ENCODE results near the gene DEFB131A.
"Not testable (repeated sequence)": the region's sequence is repeated elsewhere in the genome, so short reads cannot be mapped to it uniquely, and the experiment has no call there.

The DEFB131A gene, protein sequence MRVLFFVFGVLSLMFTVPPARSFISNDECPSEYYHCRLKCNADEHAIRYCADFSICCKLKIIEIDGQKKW

GRCh38 chr4:9444114-9444513, at the start of gene DEFB131A:
DEFB131A (plus strand) TSS chr4:9444414; CDS start chr4:9444534, 120 bp downstream.
- not testable (repeated sequence) for DNase-seq (ENCODE audit: low read depth in 2 of 2)

DNA sequence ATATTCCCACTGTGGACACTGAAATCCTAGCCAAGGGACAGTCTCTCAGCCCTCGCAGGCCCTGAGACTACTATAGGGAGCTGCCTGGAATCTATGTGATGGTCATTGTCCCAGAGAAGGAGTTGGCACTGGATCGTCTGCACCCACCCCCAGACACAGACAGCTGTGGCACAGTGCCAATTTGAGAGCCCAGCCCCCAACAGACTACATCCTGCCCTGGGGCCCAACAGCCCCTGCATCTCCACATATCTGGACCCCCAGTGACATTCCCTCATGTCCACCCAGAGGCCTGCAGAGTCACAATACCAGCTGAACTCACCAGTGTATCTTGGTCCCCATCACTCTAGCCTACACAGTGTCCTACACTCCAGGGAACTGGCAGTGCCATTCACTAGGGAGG, 38.4 kb upstream of the DEFB131A start:
- DNase-seq (ENCODE audit: low read depth in 2 of 2) = not testable (repeated sequence)

- not testable (repeated sequence) for DNase-seq (ENCODE audit: low read depth in 2 of 2)
Measured at GRCh38 chr4:9406491-9406890, 37.7 kb upstream of the DEFB131A start.

DNA sequence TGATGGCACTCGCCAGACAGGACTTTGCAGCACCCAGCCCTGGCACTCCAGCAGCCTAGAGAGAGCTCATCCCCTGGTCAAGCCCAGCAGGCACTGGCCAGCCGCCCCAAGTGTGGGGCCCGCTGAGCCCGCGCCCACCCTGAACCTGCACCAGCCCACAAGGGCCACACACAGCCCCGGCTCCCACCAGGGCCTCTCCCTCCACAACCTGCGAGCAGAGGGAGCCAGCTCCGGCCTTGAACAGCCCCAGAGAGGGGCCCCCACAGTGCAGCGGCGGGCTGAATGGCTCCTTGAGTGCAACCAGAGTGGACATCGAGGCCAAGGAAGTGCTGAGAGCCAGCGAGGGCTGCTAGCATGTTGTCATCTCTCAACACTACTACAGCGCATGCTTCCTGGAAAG, 34.4 kb upstream of the DEFB131A start:
- no peak for DNase-seq (ENCODE audit: low read depth in 2 of 2)

GRCh38 chr4:9421884-9422455, 22.2 kb upstream of the DEFB131A start:
- not testable (repeated sequence) for DNase-seq (ENCODE audit: low read depth in 2 of 2)

GRCh38 chr4:9425916-9426315, 18.3 kb upstream of the DEFB131A start:
- DNase-seq (ENCODE audit: low read depth in 2 of 2) = not testable (repeated sequence)

GRCh38 chr4:9430061-9430460, 14.2 kb upstream of the DEFB131A start:
- not testable (repeated sequence) for DNase-seq (ENCODE audit: low read depth in 2 of 2)

DNA sequence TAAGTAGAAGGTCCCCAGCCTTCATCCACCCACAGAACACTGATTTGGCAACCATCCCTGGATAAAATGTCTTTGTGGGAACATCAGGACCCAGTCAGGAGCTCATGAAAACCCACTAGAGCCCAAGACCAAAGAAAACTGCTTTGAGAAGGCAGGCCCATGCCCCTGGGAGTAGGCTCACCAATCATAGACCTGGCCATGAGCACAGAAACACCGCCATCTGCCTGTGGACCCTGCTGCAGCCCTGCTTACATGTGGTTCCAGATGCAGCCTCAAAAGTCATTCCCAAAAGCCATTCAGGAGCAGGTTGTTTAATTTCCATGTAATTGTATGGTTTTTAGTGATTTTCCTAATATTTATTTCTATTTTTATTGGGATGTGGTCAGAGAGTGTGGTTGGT, 10.9 kb upstream of the DEFB131A start:
- not testable (repeated sequence) for DNase-seq (ENCODE audit: low read depth in 2 of 2)

- not testable (repeated sequence) for DNase-seq (ENCODE audit: low read depth in 2 of 2)
Measured at GRCh38 chr4:9436728-9437127, 7.5 kb upstream of the DEFB131A start.

GRCh38 chr4:9442355-9442754, 1.9 kb upstream of the DEFB131A start:
- not testable (repeated sequence) for DNase-seq (ENCODE audit: low read depth in 2 of 2)

DNA sequence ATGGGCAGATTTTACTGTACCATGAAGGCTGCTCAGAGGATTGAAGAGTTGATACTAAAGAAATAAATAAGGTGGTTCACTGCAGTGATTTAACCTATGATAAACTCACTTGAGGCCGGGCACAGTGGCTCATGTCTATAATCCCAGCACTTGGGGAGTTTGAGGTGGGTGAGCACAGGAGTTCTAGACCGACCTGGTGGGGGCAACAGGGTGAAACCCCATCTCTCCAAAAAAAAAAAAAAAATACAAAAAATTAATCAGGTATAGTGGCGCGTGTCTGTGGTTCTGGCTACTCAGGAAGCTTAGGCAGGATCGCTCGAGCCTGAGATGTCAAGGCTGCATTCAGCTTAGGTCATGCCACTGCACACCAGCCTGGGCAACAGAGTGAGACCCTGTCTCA, 467 bp downstream of the DEFB131A start:
- not testable (repeated sequence) for DNase-seq (ENCODE audit: low read depth in 2 of 2)

- not testable (repeated sequence) for DNase-seq (ENCODE audit: low read depth in 2 of 2)
Measured at GRCh38 chr4:9452251-9452650, 8.0 kb downstream of the DEFB131A start.

DNA sequence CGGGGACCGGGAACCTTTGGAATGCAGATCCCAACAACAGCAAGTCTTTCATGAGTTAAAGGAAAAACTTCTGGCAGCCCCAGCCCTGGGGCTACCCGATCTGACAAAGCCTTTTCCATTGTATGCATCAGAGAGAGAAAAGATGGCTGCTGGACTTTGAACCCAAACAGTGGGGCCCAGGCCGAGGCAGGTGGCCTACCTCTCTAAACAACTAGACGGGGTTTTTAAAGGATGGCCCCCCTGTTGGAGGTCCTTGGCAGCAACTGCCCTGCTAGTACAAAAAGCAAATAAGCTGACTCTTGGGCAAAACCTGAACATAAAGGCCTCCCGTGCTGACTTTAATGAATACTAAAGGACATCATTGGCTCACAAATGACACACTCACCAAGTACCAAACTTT, 10.1 kb downstream of the DEFB131A start:
- not testable (repeated sequence) for DNase-seq (ENCODE audit: low read depth in 2 of 2)

DNA sequence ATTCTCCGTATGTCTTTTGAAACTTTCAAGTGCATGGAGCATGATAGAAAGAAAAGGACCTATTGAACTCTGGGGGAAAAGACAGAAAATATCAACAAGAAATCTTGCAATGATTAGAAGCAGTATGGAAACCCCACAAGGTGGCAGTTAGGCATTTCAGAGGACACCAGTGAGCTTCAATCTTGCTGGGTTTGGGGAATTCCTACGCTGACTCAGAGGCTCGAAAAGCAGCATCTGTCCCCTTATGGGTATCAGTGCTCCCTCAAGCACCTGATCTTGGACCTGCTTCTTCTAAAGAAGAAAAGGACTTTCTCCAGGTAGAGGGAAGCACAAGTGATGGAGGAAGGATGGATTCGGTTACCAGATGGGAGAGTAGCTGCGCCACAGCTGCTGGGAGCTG, 10.8 kb downstream of the DEFB131A start:
- DNase-seq (ENCODE audit: low read depth in 2 of 2) = not testable (repeated sequence)

DNA sequence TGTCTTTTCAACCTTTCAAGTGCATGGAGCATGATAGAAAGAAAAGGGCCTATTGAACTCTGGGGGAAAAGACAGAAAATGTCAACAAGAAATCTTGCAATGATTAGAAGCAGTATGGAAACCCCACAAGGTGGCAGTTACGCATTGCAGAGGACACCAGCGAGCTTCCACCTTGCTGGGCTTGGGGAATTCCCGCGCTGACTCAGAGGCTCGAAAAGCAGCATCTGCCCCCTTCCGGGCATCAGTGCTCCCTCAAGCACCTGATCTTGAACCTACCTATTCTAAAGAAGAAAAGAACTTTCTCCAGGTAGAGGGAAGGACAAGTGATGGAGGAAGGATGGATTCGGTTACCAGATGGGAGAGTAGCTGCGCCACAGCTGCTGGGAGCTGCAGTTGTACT, 35.3 kb downstream of the DEFB131A start:
- not testable (repeated sequence) for DNase-seq (ENCODE audit: low read depth in 2 of 2)

DNA sequence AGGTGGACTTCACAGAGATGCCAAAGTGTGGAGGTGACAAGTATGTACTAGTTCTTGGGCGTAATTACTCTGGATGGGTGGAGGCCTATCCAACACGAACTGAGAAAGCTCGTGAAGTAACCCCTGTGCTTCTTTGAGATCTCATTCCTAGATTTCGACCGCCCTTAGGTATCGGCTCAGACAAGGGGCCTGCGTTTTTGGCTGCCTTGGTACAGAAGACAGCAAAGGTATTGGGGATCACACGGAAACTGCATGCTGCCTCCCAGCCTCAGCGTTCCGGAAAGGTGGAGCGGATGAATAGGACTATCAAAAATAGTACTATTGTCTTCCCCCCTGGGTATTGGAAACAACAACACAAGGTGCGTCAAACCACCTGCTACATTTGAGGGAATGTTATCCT, 35.9 kb downstream of the DEFB131A start:
- not testable (repeated sequence) for DNase-seq (ENCODE audit: low read depth in 2 of 2)

DNA sequence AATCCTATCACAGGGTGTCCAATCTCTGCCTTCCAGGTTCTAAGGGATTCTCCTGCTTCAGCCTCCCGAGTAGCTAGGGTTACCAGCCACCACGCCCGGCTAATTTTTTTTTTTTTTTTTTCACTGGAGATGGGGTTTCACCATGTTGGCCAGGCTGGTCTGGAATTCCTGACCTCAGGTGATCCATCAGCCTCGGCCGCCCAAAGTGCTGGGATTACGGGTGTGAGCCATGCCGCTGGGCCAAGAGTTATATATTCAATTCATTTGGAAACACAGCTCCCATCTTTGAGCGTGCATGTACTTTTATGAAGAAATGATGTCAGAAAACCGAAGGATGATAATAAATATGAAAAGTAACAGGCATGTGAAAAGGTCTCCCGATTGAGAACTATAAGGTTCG, 38.7 kb downstream of the DEFB131A start:
- DNase-seq (ENCODE audit: low read depth in 2 of 2) = not testable (repeated sequence)

DNA sequence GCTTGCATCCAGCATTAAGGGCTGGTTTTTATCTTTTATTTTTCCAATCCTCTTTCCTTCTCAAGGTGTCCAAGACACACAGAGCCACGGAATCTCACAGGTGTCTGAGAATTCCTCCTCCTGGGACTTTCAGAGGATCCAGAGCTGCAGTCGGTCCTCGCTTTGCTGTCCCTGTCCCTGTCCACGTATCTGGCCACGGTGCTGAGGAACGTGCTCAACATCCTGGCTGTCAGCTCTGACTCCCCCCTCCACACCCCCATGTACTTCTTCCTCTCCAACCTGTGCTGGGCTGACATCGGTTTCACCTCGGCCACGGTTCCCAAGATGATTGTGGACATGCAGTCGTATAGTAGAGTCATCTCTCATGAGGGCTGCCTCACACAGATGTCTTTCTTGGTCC, 39.5 kb downstream of the DEFB131A start:
- DNase-seq (ENCODE audit: low read depth in 2 of 2) = not testable (repeated sequence)

- not testable (repeated sequence) for DNase-seq (ENCODE audit: low read depth in 2 of 2)
Measured at GRCh38 chr4:9486880-9487279, 42.7 kb downstream of the DEFB131A start.

GRCh38 chr4:9488796-9489195, 44.6 kb downstream of the DEFB131A start:
- DNase-seq (ENCODE audit: low read depth in 2 of 2) = not testable (repeated sequence)

GRCh38 chr4:9490496-9490895, 46.3 kb downstream of the DEFB131A start:
- DNase-seq (ENCODE audit: low read depth in 2 of 2) = not testable (repeated sequence)

DNA sequence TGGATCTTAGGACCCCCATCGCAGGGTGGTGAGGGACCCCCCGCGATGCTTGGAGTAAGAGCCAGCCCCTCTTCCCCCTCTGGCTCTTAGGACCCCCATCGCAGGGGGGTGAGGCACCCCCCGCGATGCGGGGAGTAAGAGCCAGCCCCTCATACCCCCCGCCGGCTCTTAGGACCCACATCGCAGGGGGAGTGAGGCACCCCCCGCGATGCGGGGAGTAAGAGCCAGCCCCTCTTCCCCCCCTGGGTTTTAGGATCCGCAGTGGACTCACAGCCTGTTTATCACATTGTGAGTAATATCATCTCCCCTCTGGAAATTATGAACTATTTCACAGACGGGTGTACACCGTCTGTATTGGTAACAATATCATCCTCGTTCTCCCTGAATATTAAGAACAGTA, 46.8 kb downstream of the DEFB131A start:
- DNase-seq (ENCODE audit: low read depth in 2 of 2) = not testable (repeated sequence)

- DNase-seq (ENCODE audit: low read depth in 2 of 2) = not testable (repeated sequence)
Measured at GRCh38 chr4:9493589-9493988, 49.4 kb downstream of the DEFB131A start.

Measured in fibroblast of skin of left biceps (primary cell).